ENCODE measurements around the gene CDH4.

CDH4 gene

GRCh38 chr20:61567204-61567603 lies 315.1 kb downstream of the CDH4 start:
- in situ Hi-C loops (cut with HindIII; ENCODE audit: low sequenced_read_pairs) = no loop called here

DNA sequence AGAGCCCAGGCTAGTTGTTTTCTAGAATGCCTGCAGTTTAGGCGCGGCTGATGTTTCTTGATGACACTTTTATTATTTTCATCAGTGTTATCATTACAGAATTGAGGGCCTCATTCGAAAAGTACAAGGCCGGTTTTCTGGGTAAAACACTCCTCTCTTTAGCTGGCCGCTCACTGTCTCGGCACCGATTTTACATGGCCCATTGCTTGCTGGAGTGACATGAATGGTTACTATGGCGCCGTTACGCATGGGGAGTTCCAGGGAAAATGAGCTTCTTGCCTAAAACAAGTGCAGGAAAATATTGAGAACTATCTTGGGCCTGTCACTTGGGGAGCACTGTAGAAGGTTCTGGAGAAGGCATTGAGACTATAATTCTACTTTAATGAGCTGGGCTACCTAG lies 317.8 kb downstream of the CDH4 start:
- in situ Hi-C loops (cut with HindIII; ENCODE audit: low sequenced_read_pairs) = no loop called here

GRCh38 chr20:61570646-61571195 lies 318.7 kb downstream of the CDH4 start:
- in situ Hi-C loops (cut with HindIII; ENCODE audit: low sequenced_read_pairs) = no loop called here

DNA sequence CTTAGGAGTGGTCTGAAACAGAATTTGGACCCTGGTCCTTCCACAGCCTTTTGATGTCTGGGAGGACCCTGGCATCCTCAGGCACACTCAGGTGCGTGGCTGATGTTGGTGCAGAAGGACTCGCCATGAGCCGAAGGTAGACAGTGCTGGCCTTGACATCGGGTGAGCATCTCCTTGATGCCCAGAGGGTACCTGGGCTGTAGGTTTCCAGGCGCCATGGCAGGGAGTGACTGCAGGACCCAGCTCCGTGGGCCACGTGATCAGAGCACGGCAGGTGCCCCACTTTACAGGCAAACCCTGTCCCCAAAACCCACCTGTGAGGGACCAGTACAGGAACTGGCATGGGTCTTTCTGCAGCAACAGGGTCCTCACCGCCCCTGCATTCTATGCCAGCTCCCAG lies 319.2 kb downstream of the CDH4 start:
- in situ Hi-C loops (cut with HindIII; ENCODE audit: low sequenced_read_pairs) = no loop called here

- in situ Hi-C loops (cut with HindIII; ENCODE audit: low sequenced_read_pairs) = no loop called here
Measured at GRCh38 chr20:61571916-61572711, 320.1 kb downstream of the CDH4 start.

DNA sequence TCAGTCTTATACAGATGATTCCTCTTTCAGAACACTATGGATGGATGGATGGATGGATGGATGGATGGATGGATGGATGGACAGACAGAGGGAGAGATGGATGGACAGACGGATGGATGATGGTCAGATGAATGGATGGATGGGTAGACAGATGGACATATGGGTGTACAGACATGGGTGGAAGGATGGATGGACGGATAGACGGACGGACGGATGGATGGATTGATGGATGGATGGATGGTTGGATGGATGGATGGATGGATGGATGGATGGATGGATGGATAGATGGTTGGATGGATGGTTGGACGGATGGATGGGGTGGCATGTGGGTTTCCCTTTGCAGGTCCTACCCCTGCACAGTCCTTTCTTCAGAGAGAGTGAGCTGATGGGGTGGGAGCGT lies 320.7 kb downstream of the CDH4 start:
- in situ Hi-C loops (cut with HindIII; ENCODE audit: low sequenced_read_pairs) = no loop called here

GRCh38 chr20:61573415-61574305 lies 321.6 kb downstream of the CDH4 start:
- in situ Hi-C loops (cut with HindIII; ENCODE audit: low sequenced_read_pairs) = no loop called here

DNA sequence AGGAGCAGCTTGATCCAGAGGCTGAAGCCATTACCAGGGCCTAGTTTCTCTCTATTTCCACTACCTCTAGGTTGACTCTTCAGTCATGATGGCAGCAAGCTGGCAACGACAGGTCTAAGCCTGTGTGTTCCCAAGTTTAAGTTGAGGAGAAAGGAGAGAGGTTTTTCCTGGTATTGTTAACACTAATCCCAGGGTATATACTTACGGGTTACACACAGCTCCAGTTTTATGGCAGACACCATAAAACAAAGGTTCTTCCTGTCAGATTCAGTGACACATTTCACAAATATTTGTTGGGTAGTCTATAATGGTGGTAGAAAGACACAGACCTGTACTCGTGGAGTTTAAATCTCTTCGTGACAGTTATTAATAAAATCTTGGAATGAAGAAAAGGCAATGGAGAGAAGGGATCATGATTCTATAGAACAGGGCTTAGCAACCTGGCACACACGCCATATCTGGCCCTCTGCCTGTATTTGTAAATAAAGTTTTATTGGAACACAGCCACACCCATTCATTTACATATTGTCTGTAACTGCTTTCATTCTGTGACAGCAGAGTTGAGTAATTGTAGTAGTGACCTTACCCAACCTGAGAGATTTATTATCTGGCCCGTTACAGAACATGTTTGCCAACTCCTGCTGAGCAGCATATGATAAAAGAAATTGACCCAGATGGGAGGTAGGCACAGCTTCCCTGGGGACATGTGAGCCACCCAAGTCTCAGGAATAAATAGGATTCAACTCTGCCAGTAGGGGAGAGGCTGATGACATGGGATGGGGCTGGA lies 323.3 kb downstream of the CDH4 start:
- in situ Hi-C loops (cut with HindIII; ENCODE audit: low sequenced_read_pairs) = no loop called here

DNA sequence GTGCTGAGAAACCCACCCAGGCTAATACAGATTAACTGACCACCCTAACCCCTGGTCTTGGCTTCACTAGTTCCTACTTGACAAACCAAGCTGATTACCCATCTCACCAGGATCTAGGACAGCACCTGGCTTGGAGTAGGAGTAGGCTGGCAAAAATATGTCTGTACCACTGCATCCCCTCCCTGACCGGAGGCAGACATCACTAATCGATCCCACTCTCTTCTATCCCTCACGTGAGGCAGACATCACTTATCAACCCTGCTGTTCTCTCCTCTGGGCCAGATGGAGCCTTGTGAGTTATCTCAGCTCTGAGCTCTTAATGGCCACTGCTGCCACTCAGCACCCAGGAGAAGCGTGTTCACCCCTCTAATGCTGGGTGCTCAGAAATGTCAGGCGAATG lies 324.3 kb downstream of the CDH4 start:
- in situ Hi-C loops (cut with HindIII; ENCODE audit: low sequenced_read_pairs) = no loop called here

- in situ Hi-C loops (cut with HindIII; ENCODE audit: low sequenced_read_pairs) = no loop called here
Measured at GRCh38 chr20:61577065-61577464, 325.0 kb downstream of the CDH4 start.

DNA sequence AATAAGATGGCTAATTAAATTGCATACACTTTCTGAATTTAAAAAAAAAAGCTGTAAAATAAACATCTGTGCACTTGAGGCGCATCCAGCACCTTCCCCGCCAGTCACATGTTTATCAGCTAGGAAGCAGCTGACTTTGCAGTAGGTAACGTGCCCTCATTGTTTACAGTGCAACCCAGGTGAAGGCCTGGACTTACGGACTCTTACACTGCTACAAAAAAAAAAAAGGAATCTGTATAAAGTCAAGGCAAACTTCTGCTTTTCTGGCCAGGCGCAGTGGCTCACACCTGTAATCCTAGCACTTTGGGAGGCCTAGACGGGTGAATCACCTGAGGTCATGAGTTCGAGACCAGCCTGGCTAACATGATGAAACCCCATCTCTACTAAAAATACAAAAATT lies 327.8 kb downstream of the CDH4 start:
- in situ Hi-C loops (cut with HindIII; ENCODE audit: low sequenced_read_pairs) = no loop called here

DNA sequence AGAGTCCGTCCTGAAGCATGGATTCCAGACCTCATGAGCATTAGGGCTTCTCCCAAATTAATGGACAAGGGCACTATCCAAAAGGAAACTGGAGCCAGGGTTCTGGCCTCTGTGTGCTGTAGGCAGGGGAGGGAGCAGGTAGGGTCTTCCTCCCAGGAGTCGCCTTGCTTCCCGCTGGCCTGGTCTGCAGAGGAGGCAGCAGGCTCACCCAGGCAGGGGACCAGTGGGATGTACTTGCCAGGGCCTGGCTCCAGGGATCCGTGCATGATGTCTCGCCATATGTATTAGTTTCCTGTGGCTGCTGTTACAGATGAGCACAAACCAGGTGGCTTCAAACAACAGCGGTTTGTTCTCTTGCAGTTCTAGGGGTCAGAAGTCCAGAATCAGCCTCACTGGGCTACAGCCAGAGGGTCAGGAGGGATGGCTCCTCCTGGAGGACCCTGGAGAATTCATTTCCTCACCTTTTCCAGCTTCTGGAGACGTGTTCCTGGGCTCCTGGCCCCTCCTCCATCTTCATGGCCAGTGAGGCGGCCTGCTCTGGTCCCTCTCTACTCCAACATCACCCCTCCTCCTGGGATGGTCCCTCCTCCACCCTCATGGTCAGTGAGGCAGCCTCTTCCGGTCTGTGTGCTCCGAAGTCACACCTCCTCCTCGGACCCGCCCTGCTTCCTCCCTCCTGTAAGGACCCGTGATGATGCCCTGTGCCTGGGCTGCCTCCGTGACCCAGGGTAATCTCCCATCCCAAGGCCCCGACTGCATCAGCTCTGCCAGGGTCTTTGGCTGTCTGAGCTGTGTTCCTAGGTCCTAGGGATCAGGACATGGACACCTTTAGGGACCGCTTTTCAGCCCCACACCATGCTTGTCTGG lies 329.1 kb downstream of the CDH4 start:
- in situ Hi-C loops (cut with HindIII; ENCODE audit: low sequenced_read_pairs) = no loop called here

- in situ Hi-C loops (cut with HindIII; ENCODE audit: low sequenced_read_pairs) = no loop called here
Measured at GRCh38 chr20:61581825-61582188, 329.7 kb downstream of the CDH4 start.

GRCh38 chr20:61582196-61582923 lies 330.3 kb downstream of the CDH4 start:
- in situ Hi-C loops (cut with HindIII; ENCODE audit: low sequenced_read_pairs) = no loop called here

- in situ Hi-C loops (cut with HindIII; ENCODE audit: low sequenced_read_pairs) = no loop called here
Measured at GRCh38 chr20:61583356-61583755, 331.3 kb downstream of the CDH4 start.

DNA sequence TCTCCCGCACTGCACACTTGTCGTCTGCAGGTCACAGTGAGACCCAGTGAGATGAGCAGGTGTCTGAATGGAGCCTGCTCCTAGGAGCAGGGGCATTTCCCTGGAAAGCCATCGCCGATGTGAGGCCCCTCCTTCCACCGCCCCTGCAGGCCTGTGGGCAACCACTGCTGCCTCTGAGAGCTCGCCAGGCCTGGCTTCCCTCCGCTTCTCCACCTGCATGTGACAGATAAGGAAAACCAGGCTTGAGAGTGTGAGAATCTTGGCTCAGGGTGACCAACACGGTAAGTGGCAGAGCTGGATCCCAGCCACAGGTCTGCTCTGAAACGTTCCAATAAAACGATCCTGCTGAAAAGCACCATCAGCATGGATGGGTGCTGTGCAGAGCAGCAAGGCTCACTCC lies 332.8 kb downstream of the CDH4 start:
- in situ Hi-C loops (cut with HindIII; ENCODE audit: low sequenced_read_pairs) = no loop called here

DNA sequence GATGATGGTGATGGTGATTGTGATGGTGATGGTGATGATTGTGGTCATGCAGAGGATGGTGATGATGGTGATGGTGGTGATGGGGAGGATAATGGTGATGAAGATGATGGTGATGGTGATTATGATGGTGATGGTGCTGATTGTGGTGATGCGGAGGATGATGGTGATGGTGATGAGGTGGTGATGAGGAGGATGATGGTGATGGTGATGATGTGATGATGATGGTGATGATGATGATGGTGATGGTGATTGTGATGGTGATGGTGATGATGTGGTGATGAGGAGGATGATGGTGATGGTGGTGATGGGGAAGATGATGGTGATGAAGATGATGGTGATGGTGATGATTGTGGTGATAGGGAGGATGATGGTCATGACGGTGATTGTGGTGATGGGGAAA lies 333.7 kb downstream of the CDH4 start:
- in situ Hi-C loops (cut with HindIII; ENCODE audit: low sequenced_read_pairs) = no loop called here

- in situ Hi-C loops (cut with HindIII; ENCODE audit: low sequenced_read_pairs) = no loop called here
Measured at GRCh38 chr20:61587036-61587435, 335.0 kb downstream of the CDH4 start.

GRCh38 chr20:61587681-61588289 lies 335.7 kb downstream of the CDH4 start:
- in situ Hi-C loops (cut with HindIII; ENCODE audit: low sequenced_read_pairs) = no loop called here
